Ovary (tissue), 3 donors: Measurements from ENCODE around the gene VIP.

ENCODE experiments used
- CTCF ChIP-seq, 3 donors: fragments of 450-650 bp in 2 of 3; fragments of 200-600 bp in 1 of 3; IDR thresholded peaks; one replicate each; pipeline versions ENCODE4 v1.5.1 to v1.8.0; 2016 to 2022; ENCODE audit warnings: antibody characterized with exemption in 3 of 3, mild to moderate bottlenecking in 1 of 3
- EP300 ChIP-seq: sonication (generic); formaldehyde crosslinking; IDR thresholded peaks from one replicate; pipeline ENCODE4 v1.6.1; 2017; ENCODE audit warnings: antibody characterized with exemption
- POLR2A ChIP-seq: fragments of 450-650 bp; IDR thresholded peaks from one replicate; pipeline ENCODE4 v1.6.1; 2017; ENCODE audit warnings: antibody characterized with exemption, mild to moderate bottlenecking, moderate library complexity
- donor health status: DM: no; HTN: no; CAD: no.

- TF ChIP-seq CTCF (IDR thresholded peaks at IDR 0.05): no peak
- no peak for TF ChIP-seq EP300
- no peak for TF ChIP-seq POLR2A
Observed at GRCh38 chr6:152721956-152722355, 28.6 kb upstream of the VIP start.
